Muscle of arm (tissue), 12 donors: Measurements from ENCODE around the gene ZSCAN12. TPM values are rescaled to one million over a fixed set of nuclear protein-coding genes. Genes with fewer than 3 reads are reported as not detected.

Experiments used
- DNase-seq: peaks from one replicate; pipeline ENCODE4 v3.0.0-alpha.2; 2013
- polyA plus RNA-seq, 12 donors: library from polyadenylated mRNA; unstranded; fragments of 120-200 nt; gene quantifications; one replicate each; pipeline ENCODE4 v1.2.1, GENCODE V29; 2013; ENCODE audit not compliant: insufficient read length in 12 of 12

Gene ZSCAN12
- polyA plus RNA-seq, 12 donors, result 4.4 to 8.3 (median 6.4) TPM; not detected in 1

GRCh38 chr6:28354688-28355554 lies 44.6 kb downstream of the ZSCAN12 start:
- no peak for DNase-seq

GRCh38 chr6:28353981-28354676 lies 45.4 kb downstream of the ZSCAN12 start:
- no peak for DNase-seq

- DNase-seq, result no peak
Measured at GRCh38 chr6:28353356-28353755, 46.2 kb downstream of the ZSCAN12 start.

GRCh38 chr6:28351493-28351925 lies 48.0 kb downstream of the ZSCAN12 start:
- DNase-seq, result no peak

GRCh38 chr6:28351087-28351486 lies 48.5 kb downstream of the ZSCAN12 start:
- DNase-seq, result no peak

- peak; percentile 83 for DNase-seq
Measured at GRCh38 chr6:28349892-28350737, 49.4 kb downstream of the ZSCAN12 start, which contains the start of gene ZKSCAN3. TSS of gene ZKSCAN3 (plus strand) at chr6:28349947. CDS start at chr6:28359587, 9,640 bp downstream.

GRCh38 chr6:28349344-28349891 lies 50.1 kb downstream of the ZSCAN12 start:
- DNase-seq, result no peak

GRCh38 chr6:28347119-28347518 lies 52.4 kb downstream of the ZSCAN12 start:
- no peak for DNase-seq

GRCh38 chr6:28345201-28345600 lies 54.3 kb downstream of the ZSCAN12 start:
- DNase-seq, result no peak

GRCh38 chr6:28343898-28344677 lies 55.5 kb downstream of the ZSCAN12 start:
- DNase-seq, result no peak

- no peak for DNase-seq
Measured at GRCh38 chr6:28340310-28341095, 59.0 kb downstream of the ZSCAN12 start.

GRCh38 chr6:28337121-28337520 lies 62.4 kb downstream of the ZSCAN12 start:
- DNase-seq, result peak; percentile 9

- peak; percentile 83 for DNase-seq
Measured at GRCh38 chr6:28336284-28337120, 63.0 kb downstream of the ZSCAN12 start.

- peak; percentile 96 for DNase-seq
Measured at GRCh38 chr6:28335564-28336283, 63.8 kb downstream of the ZSCAN12 start, which contains the start of gene ZSCAN31. TSS of gene ZSCAN31 (minus strand) at chr6:28336148. CDS start at chr6:28329683, 6,465 bp downstream.

GRCh38 chr6:28335040-28335563 lies 64.4 kb downstream of the ZSCAN12 start:
- DNase-seq, result no peak

GRCh38 chr6:28334286-28335039 lies 65.1 kb downstream of the ZSCAN12 start:
- DNase-seq, result no peak

GRCh38 chr6:28333599-28334018 lies 65.9 kb downstream of the ZSCAN12 start:
- DNase-seq, result no peak
